ENCODE results near the gene CLIC3.

DNA sequence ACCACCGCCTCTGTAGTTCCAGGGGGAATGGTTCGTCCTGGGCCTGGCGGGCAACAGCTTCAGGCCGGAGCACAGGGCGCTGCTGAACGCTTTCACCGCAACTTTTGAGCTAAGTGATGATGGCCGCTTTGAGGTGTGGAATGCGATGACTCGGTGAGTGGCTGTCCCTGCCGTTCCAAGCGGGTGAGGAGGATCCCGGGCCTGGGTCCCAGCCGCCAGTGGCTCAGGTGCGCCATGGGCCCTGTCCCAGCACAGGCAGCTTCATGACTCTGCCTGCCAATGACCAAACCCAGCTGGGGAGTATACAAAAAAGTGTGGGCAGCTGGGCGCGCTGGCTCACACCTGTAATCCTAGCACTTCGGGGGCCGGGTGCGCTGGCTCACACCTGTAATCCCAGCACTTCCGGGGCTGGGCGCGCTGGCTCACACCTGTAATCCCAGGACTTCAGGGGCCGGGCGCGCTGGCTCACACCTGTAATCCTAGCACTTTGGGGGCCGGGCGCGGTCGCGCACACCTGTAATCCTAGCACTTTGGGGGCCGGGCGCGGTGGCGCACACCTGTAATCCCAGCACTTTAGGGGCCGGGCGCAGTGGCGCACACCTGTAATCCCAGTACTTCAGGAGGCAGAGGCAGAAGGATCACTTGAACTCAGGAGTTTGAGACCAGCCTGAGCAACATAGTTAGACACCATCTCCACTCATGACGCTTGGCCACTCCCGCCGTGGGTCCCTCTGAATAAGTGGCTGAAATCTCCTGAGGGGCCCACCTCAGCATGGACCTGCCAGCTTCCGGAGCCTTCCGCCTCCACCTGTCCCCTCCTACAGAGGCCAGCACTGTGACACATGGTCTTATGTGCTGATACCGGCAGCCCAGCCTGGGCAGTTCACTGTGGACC is 43.2 kb downstream of the CLIC3 start:
- TF ChIP-seq, protein P1, sequence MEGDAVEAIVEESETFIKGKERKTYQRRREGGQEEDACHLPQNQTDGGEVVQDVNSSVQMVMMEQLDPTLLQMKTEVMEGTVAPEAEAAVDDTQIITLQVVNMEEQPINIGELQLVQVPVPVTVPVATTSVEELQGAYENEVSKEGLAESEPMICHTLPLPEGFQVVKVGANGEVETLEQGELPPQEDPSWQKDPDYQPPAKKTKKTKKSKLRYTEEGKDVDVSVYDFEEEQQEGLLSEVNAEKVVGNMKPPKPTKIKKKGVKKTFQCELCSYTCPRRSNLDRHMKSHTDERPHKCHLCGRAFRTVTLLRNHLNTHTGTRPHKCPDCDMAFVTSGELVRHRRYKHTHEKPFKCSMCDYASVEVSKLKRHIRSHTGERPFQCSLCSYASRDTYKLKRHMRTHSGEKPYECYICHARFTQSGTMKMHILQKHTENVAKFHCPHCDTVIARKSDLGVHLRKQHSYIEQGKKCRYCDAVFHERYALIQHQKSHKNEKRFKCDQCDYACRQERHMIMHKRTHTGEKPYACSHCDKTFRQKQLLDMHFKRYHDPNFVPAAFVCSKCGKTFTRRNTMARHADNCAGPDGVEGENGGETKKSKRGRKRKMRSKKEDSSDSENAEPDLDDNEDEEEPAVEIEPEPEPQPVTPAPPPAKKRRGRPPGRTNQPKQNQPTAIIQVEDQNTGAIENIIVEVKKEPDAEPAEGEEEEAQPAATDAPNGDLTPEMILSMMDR (IDR thresholded peaks at IDR 0.05), result no peak
- TF ChIP-seq POLR2A (IDR thresholded peaks at IDR 0.05), result no peak

Data from esophagus squamous epithelium (tissue), 4 donors.